Astrocyte of the spinal cord (primary cell): Measurements from ENCODE around the gene DOK5.
A peak's percentile ranks its signal among the peaks of the same experiment; 100 is the strongest.

ENCODE experiments used
- DNase-seq: peaks from one replicate; pipeline ENCODE4 v3.0.0; 2011; ENCODE audit warnings: low read depth, low spot score
- H3K4me3 ChIP-seq: 2 replicates; pipeline ENCODE4 v1.5.1; 2011; ENCODE audit warnings: low read depth, mild to moderate bottlenecking, low read length, moderate library complexity
- CTCF ChIP-seq: IDR thresholded peaks from 2 replicates; pipeline ENCODE4 v1.5.1; 2012; ENCODE audit warnings: low read depth, mild to moderate bottlenecking, low read length, inconsistent platforms
- in situ Hi-C: cut with HindIII; loops from 2 replicates; pipeline ENCODE4 v1.10.0; 2017; ENCODE audit warnings: low sequenced_read_pairs

Gene DOK5

GRCh38 chr20:54669040-54669363 lies 193.6 kb downstream of the DOK5 start:
- H3K4me3 ChIP-seq: no peak overlapping the region
- no peak for TF ChIP-seq CTCF
- no peak for DNase-seq
- in situ Hi-C loops: no loop called here

- DNase-seq: no peak
- no peak overlapping the region for H3K4me3 ChIP-seq
- in situ Hi-C loops: no loop called here
- no peak for TF ChIP-seq CTCF
These were observed 202.9 kb downstream of the DOK5 start for GRCh38 chr20:54678253-54678652.

- DNase-seq: no peak
- no peak for TF ChIP-seq CTCF
- no peak overlapping the region for H3K4me3 ChIP-seq
- in situ Hi-C loops: no loop called here
These were observed 205.0 kb downstream of the DOK5 start for GRCh38 chr20:54680439-54680838.

- in situ Hi-C loops: no loop called here
- peak; percentile 66 for TF ChIP-seq CTCF
- no peak overlapping the region for H3K4me3 ChIP-seq
- peak; percentile 51 for DNase-seq
These were observed 205.7 kb downstream of the DOK5 start for GRCh38 chr20:54680872-54681619.

DNA sequence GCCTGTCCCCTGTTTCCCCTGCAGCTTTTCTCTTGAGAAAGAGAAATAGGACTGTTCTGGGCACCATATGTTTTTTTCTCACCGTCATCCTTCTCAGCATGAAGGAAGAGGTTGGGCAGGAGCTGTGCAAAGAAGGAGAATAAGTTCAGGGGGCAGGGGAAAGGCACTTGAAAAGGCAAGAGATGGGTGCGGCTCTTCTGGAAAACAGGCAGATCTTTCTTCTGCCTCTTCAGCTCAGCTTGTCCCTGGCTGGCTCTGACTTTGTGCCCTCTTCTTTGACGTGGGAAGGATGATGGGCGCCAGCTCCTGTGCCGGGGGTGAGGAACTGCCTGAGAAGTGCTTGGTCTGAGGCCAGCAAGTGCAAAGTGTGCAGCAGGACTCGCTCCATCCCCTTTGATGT lies 206.5 kb downstream of the DOK5 start:
- no peak overlapping the region for H3K4me3 ChIP-seq
- no peak for DNase-seq
- in situ Hi-C loops: no loop called here
- no peak for TF ChIP-seq CTCF

DNA sequence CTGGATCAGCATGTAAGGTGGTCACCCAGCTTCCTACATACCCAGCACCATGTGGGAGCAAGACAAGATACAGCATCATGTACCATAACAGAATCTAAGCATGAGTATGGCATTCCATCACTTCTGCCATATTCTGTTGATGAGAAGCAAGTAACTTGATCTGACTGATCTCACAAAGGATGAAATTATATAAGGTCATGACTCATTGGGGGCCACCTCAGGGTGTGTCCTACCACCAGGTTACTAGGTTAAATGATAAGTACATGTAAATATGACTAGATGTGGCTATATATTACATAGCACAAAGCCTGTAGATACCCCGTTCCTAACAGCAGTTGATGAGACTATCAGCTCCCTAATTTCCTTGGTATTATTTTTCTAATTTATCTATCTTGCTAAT lies 213.1 kb downstream of the DOK5 start:
- no peak for DNase-seq
- no peak for TF ChIP-seq CTCF
- in situ Hi-C loops: no loop called here

More for the DNA sequence above, 213.1 kb downstream of the DOK5 start:
- no peak overlapping the region for H3K4me3 ChIP-seq
